DMS79 (cell line): Measurements from ENCODE around the gene GPATCH8.

Experiments
- DNase-seq: peaks from one replicate; lab custom pipeline; 2025; lab: John Stamatoyannopoulos, UW

GPATCH8 gene

GRCh38 chr17:44354582-44355561, 148.3 kb downstream of the GPATCH8 start:
- DNase-seq = no peak

GRCh38 chr17:44353672-44354331, 149.4 kb downstream of the GPATCH8 start:
- DNase-seq = no peak

GRCh38 chr17:44352828-44353671, 150.2 kb downstream of the GPATCH8 start:
- DNase-seq = no peak

- no peak for DNase-seq
Observed at GRCh38 chr17:44351961-44352827, 151.0 kb downstream of the GPATCH8 start.

GRCh38 chr17:44351464-44351863, 151.7 kb downstream of the GPATCH8 start:
- no peak for DNase-seq

- no peak for DNase-seq
Observed at GRCh38 chr17:44350733-44351226, 152.4 kb downstream of the GPATCH8 start.

DNA sequence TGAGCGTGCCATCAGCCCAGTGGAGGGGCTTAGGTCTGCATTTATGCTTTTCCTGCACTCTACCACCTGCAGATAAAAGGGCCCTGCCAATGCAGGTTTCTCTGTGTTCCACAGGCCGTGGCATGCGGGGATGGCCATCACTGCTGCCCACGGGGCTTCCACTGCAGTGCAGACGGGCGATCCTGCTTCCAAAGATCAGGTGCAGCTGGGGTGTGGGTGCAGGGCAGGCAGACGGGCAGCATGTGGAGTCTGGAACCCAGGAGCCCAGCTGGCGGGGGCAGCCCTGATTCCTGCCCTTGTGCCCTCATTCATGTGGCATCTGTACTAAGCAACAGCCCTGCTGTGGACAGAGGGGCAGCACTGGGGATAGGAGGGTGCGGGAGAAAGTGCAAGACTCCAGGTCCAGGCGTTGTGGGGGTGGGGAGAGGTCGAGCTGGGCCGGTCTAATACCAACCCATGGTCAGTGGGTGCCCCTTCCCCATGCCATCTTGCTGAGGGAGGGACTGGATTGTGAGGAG, 153.6 kb downstream of the GPATCH8 start:
- no peak for DNase-seq

- no peak for DNase-seq
Observed at GRCh38 chr17:44348988-44349364, 154.2 kb downstream of the GPATCH8 start.

- DNase-seq = no peak
Observed at GRCh38 chr17:44348234-44348987, 154.8 kb downstream of the GPATCH8 start.
